HEK293 (cell line): ENCODE data around the gene ATXN10.

Experiments
- CTCF ChIP-seq: fragments of 450-650 bp; formaldehyde crosslinking; IDR thresholded peaks from 2 replicates; pipeline ENCODE4 v1.5.1; 2016; ENCODE audit warnings: missing biosample characterization, missing genetic modification characterization
- MZF1 ChIP-seq: fragments of 450-650 bp; formaldehyde crosslinking; IDR thresholded peaks from 2 replicates; pipeline ENCODE4 v1.5.1; 2017; ENCODE audit warnings: missing biosample characterization, missing genetic modification characterization, borderline replicate concordance
- REPIN1 ChIP-seq: fragments of 450-650 bp; formaldehyde crosslinking; IDR thresholded peaks from 2 replicates; pipeline ENCODE4 v1.5.1; 2017; ENCODE audit warnings: missing biosample characterization, missing genetic modification characterization, low read depth
- ZNF174 ChIP-seq: fragments of 450-650 bp; formaldehyde crosslinking; IDR thresholded peaks from 2 replicates; pipeline ENCODE4 v1.5.0; 2017; ENCODE audit warnings: missing biosample characterization, mild to moderate bottlenecking, missing genetic modification characterization
- ZNF23 ChIP-seq: fragments of 450-650 bp; formaldehyde crosslinking; IDR thresholded peaks from 2 replicates; pipeline ENCODE4 v1.5.1; 2016; ENCODE audit warnings: missing biosample characterization, missing genetic modification characterization, borderline replicate concordance
- ZNF350 ChIP-seq: fragments of 450-650 bp; formaldehyde crosslinking; IDR thresholded peaks from 2 replicates; pipeline ENCODE4 v1.5.0; 2017; ENCODE audit warnings: missing biosample characterization, mild to moderate bottlenecking, missing genetic modification characterization
- TF ChIP-seq, protein P1 (sequence below): fragments of 450-650 bp; formaldehyde crosslinking; IDR thresholded peaks from 2 replicates; pipeline ENCODE4 v1.5.1; 2016; ENCODE audit warnings: missing biosample characterization, missing genetic modification characterization
- TF ChIP-seq, protein P2 (sequence below): fragments of 450-650 bp; formaldehyde crosslinking; IDR thresholded peaks from 2 replicates; pipeline ENCODE4 v1.5.1; 2016; ENCODE audit warnings: missing biosample characterization, missing genetic modification characterization, low read depth
- TF ChIP-seq, protein P3 (sequence below): fragments of 450-650 bp; formaldehyde crosslinking; IDR thresholded peaks from 2 replicates; pipeline ENCODE4 v1.5.1; 2016; ENCODE audit warnings: missing biosample characterization, missing genetic modification characterization

DNA sequence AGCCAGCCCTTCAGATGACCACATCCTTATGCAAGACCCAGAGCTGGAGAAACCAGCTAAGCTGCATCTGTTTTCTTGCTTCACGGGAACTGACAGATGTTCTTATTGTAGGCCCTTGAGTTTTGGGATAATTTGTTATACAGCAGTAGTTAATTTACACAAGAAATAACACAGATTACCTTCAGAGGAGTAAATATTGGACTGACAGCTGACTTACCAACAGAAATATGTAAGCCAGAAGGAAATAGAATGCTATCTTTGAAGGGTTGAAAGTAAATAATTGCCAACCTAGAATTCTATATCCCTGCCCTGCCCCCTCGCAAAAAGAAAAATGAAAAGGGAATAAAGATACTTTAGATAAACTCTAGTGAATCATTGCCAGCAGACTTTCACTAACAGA lies 181.2 kb downstream of the ATXN10 start:
- TF ChIP-seq, protein P1, sequence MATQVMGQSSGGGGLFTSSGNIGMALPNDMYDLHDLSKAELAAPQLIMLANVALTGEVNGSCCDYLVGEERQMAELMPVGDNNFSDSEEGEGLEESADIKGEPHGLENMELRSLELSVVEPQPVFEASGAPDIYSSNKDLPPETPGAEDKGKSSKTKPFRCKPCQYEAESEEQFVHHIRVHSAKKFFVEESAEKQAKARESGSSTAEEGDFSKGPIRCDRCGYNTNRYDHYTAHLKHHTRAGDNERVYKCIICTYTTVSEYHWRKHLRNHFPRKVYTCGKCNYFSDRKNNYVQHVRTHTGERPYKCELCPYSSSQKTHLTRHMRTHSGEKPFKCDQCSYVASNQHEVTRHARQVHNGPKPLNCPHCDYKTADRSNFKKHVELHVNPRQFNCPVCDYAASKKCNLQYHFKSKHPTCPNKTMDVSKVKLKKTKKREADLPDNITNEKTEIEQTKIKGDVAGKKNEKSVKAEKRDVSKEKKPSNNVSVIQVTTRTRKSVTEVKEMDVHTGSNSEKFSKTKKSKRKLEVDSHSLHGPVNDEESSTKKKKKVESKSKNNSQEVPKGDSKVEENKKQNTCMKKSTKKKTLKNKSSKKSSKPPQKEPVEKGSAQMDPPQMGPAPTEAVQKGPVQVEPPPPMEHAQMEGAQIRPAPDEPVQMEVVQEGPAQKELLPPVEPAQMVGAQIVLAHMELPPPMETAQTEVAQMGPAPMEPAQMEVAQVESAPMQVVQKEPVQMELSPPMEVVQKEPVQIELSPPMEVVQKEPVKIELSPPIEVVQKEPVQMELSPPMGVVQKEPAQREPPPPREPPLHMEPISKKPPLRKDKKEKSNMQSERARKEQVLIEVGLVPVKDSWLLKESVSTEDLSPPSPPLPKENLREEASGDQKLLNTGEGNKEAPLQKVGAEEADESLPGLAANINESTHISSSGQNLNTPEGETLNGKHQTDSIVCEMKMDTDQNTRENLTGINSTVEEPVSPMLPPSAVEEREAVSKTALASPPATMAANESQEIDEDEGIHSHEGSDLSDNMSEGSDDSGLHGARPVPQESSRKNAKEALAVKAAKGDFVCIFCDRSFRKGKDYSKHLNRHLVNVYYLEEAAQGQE: no peak
- TF ChIP-seq CTCF (tag by site-specific recombination) (no peak), REPIN1 (no peak), ZNF174 (tag by site-specific recombination) (no peak), MZF1 (no peak), ZNF23 (tag by site-specific recombination) (no peak), ZNF350 (no peak)
- TF ChIP-seq, protein P2, sequence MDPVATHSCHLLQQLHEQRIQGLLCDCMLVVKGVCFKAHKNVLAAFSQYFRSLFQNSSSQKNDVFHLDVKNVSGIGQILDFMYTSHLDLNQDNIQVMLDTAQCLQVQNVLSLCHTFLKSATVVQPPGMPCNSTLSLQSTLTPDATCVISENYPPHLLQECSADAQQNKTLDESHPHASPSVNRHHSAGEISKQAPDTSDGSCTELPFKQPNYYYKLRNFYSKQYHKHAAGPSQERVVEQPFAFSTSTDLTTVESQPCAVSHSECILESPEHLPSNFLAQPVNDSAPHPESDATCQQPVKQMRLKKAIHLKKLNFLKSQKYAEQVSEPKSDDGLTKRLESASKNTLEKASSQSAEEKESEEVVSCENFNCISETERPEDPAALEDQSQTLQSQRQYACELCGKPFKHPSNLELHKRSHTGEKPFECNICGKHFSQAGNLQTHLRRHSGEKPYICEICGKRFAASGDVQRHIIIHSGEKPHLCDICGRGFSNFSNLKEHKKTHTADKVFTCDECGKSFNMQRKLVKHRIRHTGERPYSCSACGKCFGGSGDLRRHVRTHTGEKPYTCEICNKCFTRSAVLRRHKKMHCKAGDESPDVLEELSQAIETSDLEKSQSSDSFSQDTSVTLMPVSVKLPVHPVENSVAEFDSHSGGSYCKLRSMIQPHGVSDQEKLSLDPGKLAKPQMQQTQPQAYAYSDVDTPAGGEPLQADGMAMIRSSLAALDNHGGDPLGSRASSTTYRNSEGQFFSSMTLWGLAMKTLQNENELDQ (tag by site-specific recombination): no peak
- TF ChIP-seq, protein P3, sequence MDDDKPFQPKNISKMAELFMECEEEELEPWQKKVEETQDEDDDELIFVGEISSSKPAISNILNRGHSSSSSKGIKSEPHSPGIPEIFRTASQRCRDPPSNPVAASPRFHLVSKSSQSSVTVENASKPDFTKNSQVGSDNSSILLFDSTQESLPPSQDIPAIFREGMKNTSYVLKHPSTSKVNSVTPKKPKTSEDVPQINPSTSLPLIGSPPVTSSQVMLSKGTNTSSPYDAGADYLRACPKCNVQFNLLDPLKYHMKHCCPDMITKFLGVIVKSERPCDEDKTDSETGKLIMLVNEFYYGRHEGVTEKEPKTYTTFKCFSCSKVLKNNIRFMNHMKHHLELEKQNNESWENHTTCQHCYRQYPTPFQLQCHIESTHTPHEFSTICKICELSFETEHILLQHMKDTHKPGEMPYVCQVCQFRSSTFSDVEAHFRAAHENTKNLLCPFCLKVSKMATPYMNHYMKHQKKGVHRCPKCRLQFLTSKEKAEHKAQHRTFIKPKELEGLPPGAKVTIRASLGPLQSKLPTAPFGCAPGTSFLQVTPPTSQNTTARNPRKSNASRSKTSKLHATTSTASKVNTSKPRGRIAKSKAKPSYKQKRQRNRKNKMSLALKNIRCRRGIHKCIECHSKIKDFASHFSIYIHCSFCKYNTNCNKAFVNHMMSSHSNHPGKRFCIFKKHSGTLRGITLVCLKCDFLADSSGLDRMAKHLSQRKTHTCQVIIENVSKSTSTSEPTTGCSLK (tag by site-specific recombination): no peak
